Caco-2 (cell line): ENCODE results near the gene ST3GAL3. TPM values are rescaled to one million over a fixed set of nuclear protein-coding genes. Genes with fewer than 3 reads are reported as not detected.

ENCODE experiments used
- BruUV-seq: library from RNA; stranded (reverse); fragments of 400-500 nt; replicated peaks from 2 replicates; lab custom pipeline; 2021; lab: Mats Ljungman, UMichigan
- CTCF ChIA-PET: fragments of 300-600 bp; sonication (Branson Sonifier 250); formaldehyde crosslinking; loops from one replicate; lab custom pipeline; 2022; ENCODE audit warnings: antibody characterized with exemption; lab: Charles Lee
- POLR2A ChIA-PET: fragments of 300-600 bp; sonication (Branson Sonifier 250); formaldehyde crosslinking; loops from one replicate; lab custom pipeline; 2022; ENCODE audit warnings: antibody characterized with exemption; lab: Charles Lee
- DNase-seq, 2 experiments: peaks; one replicate each; pipeline versions ENCODE4 v3.0.0 to v3.0.0-alpha.2; 2020 to 2022
- H3K27me3 ChIP-seq: replicated peaks from 2 replicates; pipeline ENCODE4 v1.6.0; 2011; ENCODE audit warnings: low read length; ENCODE audit not compliant: control insufficient read depth, insufficient read depth
- H3K36me3 ChIP-seq: 2 replicates; pipeline ENCODE4 v1.5.1; 2011; ENCODE audit warnings: low read length; ENCODE audit not compliant: control insufficient read depth, insufficient read depth
- H3K4me1 ChIP-seq: fragments of 250-450 bp; sonication (Bioruptor Pico); 2 replicates; pipeline ENCODE4 v1.5.1; 2020; ENCODE audit warnings: mild to moderate bottlenecking
- H3K4me3 ChIP-seq: 2 replicates; pipeline ENCODE4 v1.5.1; 2011; ENCODE audit warnings: low read depth, mild to moderate bottlenecking, control low read depth, low read length
- H3K9me3 ChIP-seq: fragments of 250-450 bp; sonication (Bioruptor Pico); 2 replicates; pipeline ENCODE4 v1.5.1; 2020; ENCODE audit warnings: mild to moderate bottlenecking, moderate library complexity
- H3K27ac Mint-ChIP-seq: one replicate; pipeline ENCODE4 v1.8.0; 2022; ENCODE audit warnings: mixed read lengths; ENCODE audit not compliant: unreplicated experiment
- H3K27me3 Mint-ChIP-seq: one replicate; pipeline ENCODE4 v1.8.0; 2022; ENCODE audit warnings: mixed read lengths; ENCODE audit not compliant: insufficient read depth, unreplicated experiment
- H3K36me3 Mint-ChIP-seq: one replicate; pipeline ENCODE4 v1.8.0; 2022; ENCODE audit warnings: mild to moderate bottlenecking, mixed read lengths; ENCODE audit not compliant: insufficient read depth, unreplicated experiment
- H3K4me1 Mint-ChIP-seq: one replicate; pipeline ENCODE4 v1.8.0; 2022; ENCODE audit warnings: low read depth, mixed read lengths; ENCODE audit not compliant: unreplicated experiment
- H3K4me3 Mint-ChIP-seq: one replicate; pipeline ENCODE4 v1.8.0; 2022; ENCODE audit warnings: mild to moderate bottlenecking, moderate library complexity, mixed read lengths; ENCODE audit not compliant: unreplicated experiment
- H3K9me3 Mint-ChIP-seq: one replicate; pipeline ENCODE4 v1.8.0; 2022; ENCODE audit warnings: mixed read lengths; ENCODE audit not compliant: unreplicated experiment
- intact Hi-C: fragments of 100-400 bp; cut with micrococcal nuclease; formaldehyde crosslinking; loops from one replicate; pipeline ENCODE4 v1.10.0; 2022; ENCODE audit not compliant: unreplicated experiment
- total RNA-seq: library from RNA; stranded (reverse); gene quantifications from 2 replicates; pipeline ENCODE4 v1.2.3, GENCODE V29; 2022
- TF ChIP-seq, protein P1 (sequence below), 2 experiments: fragments of 200-600 bp in 1 of 2; IDR thresholded peaks; 1 replicate in 1 of 2; 2 replicates in 1 of 2; pipeline versions ENCODE4 v1.5.1 to v1.8.0; 2011 to 2022; ENCODE audit warnings: antibody characterized with exemption in 1 of 2, control low read depth in 1 of 2, inconsistent platforms in 1 of 2, low read depth in 1 of 2, low read length in 1 of 2, mild to moderate bottlenecking in 1 of 2, moderate library complexity in 1 of 2; ENCODE audit not compliant: insufficient read depth in 1 of 2, severe bottlenecking in 1 of 2, unreplicated experiment in 1 of 2

ST3GAL3 gene
- total RNA-seq, 1 experiment from 2014 or later = 5.6 TPM

DNA sequence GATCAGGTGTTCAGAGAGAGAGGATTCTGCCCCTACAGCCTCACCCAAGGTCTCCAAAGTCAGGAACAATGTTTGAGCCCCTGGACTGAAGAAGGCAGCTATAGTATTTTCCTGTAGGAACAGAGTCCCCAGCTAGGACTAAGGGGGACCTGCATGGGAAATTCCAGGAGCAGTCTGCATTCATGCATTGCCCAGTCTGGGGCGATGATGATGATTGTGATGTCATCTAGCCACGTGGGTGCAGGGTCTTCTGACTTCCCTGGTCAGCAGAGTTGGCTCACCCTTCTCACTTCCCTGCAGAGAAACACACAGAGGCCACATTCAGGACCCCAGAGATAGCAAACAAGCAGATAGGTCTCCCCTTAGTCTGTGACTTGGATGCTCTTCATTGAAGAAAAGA lies 169.8 kb downstream of the ST3GAL3 start:
- DNase-seq = no peak
- Histone ChIP-seq H3K9me3 (no peaks in the 10 kb centered on the region), H3K4me3 (no peak overlapping the region), H3K36me3 (no peaks in the 10 kb centered on the region), H3K4me1 (peaks cover 6% of the 10 kb centered on the region; the same call in 1 of the 2 replicates), H3K27me3 (no peaks in the 10 kb centered on the region)
- Mint-ChIP-seq H3K4me1 (no peaks in the 10 kb centered on the region), H3K27ac (no peak overlapping the region), H3K36me3 (no peaks in the 10 kb centered on the region), H3K4me3 (no peak overlapping the region), H3K9me3 (no peaks in the 10 kb centered on the region), H3K27me3 (no peaks in the 10 kb centered on the region)
- intact Hi-C loops = loop anchor here (10.0 kb wide), 1 partner anchor 112 kb away; no protein-coding TSS in a partner anchor
- ChIA-PET POLR2A (no interaction called here), CTCF (no interaction called here)
- no TSS peak for BruUV-seq
- TF ChIP-seq, protein P1, sequence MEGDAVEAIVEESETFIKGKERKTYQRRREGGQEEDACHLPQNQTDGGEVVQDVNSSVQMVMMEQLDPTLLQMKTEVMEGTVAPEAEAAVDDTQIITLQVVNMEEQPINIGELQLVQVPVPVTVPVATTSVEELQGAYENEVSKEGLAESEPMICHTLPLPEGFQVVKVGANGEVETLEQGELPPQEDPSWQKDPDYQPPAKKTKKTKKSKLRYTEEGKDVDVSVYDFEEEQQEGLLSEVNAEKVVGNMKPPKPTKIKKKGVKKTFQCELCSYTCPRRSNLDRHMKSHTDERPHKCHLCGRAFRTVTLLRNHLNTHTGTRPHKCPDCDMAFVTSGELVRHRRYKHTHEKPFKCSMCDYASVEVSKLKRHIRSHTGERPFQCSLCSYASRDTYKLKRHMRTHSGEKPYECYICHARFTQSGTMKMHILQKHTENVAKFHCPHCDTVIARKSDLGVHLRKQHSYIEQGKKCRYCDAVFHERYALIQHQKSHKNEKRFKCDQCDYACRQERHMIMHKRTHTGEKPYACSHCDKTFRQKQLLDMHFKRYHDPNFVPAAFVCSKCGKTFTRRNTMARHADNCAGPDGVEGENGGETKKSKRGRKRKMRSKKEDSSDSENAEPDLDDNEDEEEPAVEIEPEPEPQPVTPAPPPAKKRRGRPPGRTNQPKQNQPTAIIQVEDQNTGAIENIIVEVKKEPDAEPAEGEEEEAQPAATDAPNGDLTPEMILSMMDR (IDR thresholded peaks at IDR 0.05; ENCODE audit: insufficient read depth in 1 of 2, low read depth in 1 of 2, low read length in 1 of 2, severe bottlenecking in 1 of 2, unreplicated experiment in 1 of 2) = no peak

DNA sequence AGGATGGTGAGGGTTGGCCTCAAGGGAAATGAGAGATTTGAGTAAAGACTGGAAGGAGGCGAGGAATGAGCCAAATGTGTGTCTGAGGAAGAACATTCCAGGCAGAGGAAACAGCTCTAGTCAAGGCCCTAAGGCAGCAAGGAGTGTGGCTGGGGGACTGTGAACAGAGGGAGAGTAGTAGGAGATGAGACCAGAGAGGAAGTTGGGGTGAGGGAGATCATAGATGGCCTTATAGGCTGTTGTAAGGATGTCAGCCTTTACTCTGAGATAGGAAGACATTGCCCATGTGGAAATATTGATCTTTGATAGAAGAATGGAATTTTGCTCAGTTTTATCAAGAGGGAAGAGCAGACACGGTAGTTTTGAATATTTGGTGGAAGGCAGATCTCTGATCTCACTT lies 171.1 kb downstream of the ST3GAL3 start:
- H3K9me3 ChIP-seq = no peaks in the 10 kb centered on the region
- peaks cover 6% of the 10 kb centered on the region; the same call in 1 of the 2 replicates for H3K4me1 ChIP-seq
- POLR2A ChIA-PET = no interaction called here
- no peaks in the 10 kb centered on the region for H3K4me1 Mint-ChIP-seq
- DNase-seq = no peak
- H3K27me3 Mint-ChIP-seq = no peaks in the 10 kb centered on the region
- H3K36me3 Mint-ChIP-seq = no peaks in the 10 kb centered on the region
- no TSS peak for BruUV-seq
- H3K9me3 Mint-ChIP-seq = no peaks in the 10 kb centered on the region
- H3K4me3 Mint-ChIP-seq = no peak overlapping the region
- H3K36me3 ChIP-seq = no peaks in the 10 kb centered on the region
- intact Hi-C loops = loop anchor here (10.0 kb wide), 1 partner anchor 114 kb away; no protein-coding TSS in a partner anchor
- CTCF ChIA-PET = no interaction called here
- TF ChIP-seq, protein P1 (IDR thresholded peaks at IDR 0.05; ENCODE audit: insufficient read depth in 1 of 2, low read depth in 1 of 2, low read length in 1 of 2, severe bottlenecking in 1 of 2, unreplicated experiment in 1 of 2) = no peak
- H3K4me3 ChIP-seq = no peak overlapping the region
- H3K27me3 ChIP-seq = no peaks in the 10 kb centered on the region
- H3K27ac Mint-ChIP-seq = no peak overlapping the region

DNA sequence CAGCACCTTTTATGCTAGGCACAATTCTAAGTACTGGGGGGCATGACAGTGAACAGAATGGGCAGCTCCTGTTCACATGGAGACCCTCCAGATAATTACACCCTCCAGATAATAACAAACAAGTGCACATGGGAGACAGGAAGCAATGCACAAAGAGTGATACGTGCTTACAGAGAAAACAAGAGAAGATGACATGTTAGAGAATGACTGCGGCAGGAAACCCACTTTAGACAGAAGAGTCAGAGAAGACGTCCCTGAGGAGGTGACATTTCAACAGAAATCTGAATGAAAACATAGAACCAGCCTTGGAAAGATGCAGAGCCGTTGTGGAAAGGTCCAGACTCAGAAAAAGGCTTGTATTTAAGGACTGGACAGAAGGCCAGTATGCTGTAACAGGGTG lies 171.5 kb downstream of the ST3GAL3 start:
- Histone ChIP-seq H3K27me3 (no peaks in the 10 kb centered on the region), H3K4me3 (no peak overlapping the region), H3K4me1 (peaks cover 6% of the 10 kb centered on the region; the same call in 1 of the 2 replicates), H3K9me3 (no peaks in the 10 kb centered on the region), H3K36me3 (no peaks in the 10 kb centered on the region)
- ChIA-PET CTCF (no interaction called here), POLR2A (no interaction called here)
- no peak overlapping the region for H3K4me3 Mint-ChIP-seq
- TF ChIP-seq, protein P1 (IDR thresholded peaks at IDR 0.05; ENCODE audit: insufficient read depth in 1 of 2, low read depth in 1 of 2, low read length in 1 of 2, severe bottlenecking in 1 of 2, unreplicated experiment in 1 of 2) = no peak
- H3K4me1 Mint-ChIP-seq = no peaks in the 10 kb centered on the region
- no peaks in the 10 kb centered on the region for H3K27me3 Mint-ChIP-seq
- intact Hi-C loops = loop anchor here (10.0 kb wide), 1 partner anchor 114 kb away; no protein-coding TSS in a partner anchor
- no peaks in the 10 kb centered on the region for H3K9me3 Mint-ChIP-seq
- BruUV-seq = no TSS peak
- H3K27ac Mint-ChIP-seq = no peak overlapping the region
- DNase-seq = no peak
- no peaks in the 10 kb centered on the region for H3K36me3 Mint-ChIP-seq
